Measurements from ENCODE around the gene HOXD3.

- TF ChIP-seq, protein P1, sequence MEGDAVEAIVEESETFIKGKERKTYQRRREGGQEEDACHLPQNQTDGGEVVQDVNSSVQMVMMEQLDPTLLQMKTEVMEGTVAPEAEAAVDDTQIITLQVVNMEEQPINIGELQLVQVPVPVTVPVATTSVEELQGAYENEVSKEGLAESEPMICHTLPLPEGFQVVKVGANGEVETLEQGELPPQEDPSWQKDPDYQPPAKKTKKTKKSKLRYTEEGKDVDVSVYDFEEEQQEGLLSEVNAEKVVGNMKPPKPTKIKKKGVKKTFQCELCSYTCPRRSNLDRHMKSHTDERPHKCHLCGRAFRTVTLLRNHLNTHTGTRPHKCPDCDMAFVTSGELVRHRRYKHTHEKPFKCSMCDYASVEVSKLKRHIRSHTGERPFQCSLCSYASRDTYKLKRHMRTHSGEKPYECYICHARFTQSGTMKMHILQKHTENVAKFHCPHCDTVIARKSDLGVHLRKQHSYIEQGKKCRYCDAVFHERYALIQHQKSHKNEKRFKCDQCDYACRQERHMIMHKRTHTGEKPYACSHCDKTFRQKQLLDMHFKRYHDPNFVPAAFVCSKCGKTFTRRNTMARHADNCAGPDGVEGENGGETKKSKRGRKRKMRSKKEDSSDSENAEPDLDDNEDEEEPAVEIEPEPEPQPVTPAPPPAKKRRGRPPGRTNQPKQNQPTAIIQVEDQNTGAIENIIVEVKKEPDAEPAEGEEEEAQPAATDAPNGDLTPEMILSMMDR (IDR thresholded peaks at IDR 0.05 in 4 of 5, conservative IDR thresholded peaks at IDR 0.05 in 1 of 5) = no peak
- no peak for TF ChIP-seq POLR2A (IDR thresholded peaks at IDR 0.05)
These were observed 1.6 kb upstream of the HOXD3 start for GRCh38 chr2:176155356-176156044.
